ENCODE results near the gene SND1. TPM values are rescaled to one million over a fixed set of nuclear protein-coding genes. Genes with fewer than 3 reads are reported as not detected.

The SND1 gene
- total and polyA plus RNA-seq, 7 donors: 29.2 to 72.8 (median 48.2) TPM

- no peaks in the 10 kb centered on the region for H3K27me3 ChIP-seq (ENCODE audit: insufficient read depth in 3 of 3, low read length in 2 of 3)
- TF ChIP-seq CTCF (IDR thresholded peaks at IDR 0.05): no peak
- 85 to 87% (median 86%) methylated on average over 8 of the region's 8 CpGs for WGBS, 3 donors
- H3K27ac ChIP-seq: no peak overlapping the region
- no peaks in the 10 kb centered on the region for H3K36me3 ChIP-seq (ENCODE audit: insufficient read depth in 1 of 2, low read depth in 1 of 2)
- no peaks in the 10 kb centered on the region for H3K4me1 ChIP-seq
- H3K4me3 ChIP-seq: no peak overlapping the region
- intact Hi-C loops (cut with DNase I): no loop called here
- H3K9me3 ChIP-seq: no peaks in the 10 kb centered on the region
- ATAC-seq (no peak), DNase-seq (no peak)
These were observed 416.8 kb downstream of the SND1 start for GRCh38 chr7:128068785-128069184.

- WGBS, 3 donors: 95 to 98% (median 96%) methylated on average over 8 of the region's 8 CpGs
- H3K4me3 ChIP-seq: no peak overlapping the region
- intact Hi-C loops (cut with DNase I): no loop called here
These were observed 417.7 kb downstream of the SND1 start for GRCh38 chr7:128069373-128070364.

GRCh38 chr7:128071376-128071775, 419.4 kb downstream of the SND1 start:
- Histone ChIP-seq H3K4me1 (no peaks in the 10 kb centered on the region), H3K27ac (no peak overlapping the region), H3K36me3 (ENCODE audit: insufficient read depth in 1 of 2, low read depth in 1 of 2) (peaks cover 0 to 2% of the 10 kb centered on the region in 2 donors), H3K27me3 (ENCODE audit: insufficient read depth in 3 of 3, low read length in 2 of 3) (no peaks in the 10 kb centered on the region), H3K9me3 (no peaks in the 10 kb centered on the region), H3K4me3 (no peak overlapping the region)
- no peak for TF ChIP-seq CTCF (IDR thresholded peaks at IDR 0.05)
- 95 to 96% (median 96%) methylated on average over 6 of the region's 6 CpGs for WGBS, 3 donors
- DNase-seq (no peak), ATAC-seq (no peak)
- intact Hi-C loops (cut with DNase I): no loop called here

More at GRCh38 chr7:128069373-128070364, 417.7 kb downstream of the SND1 start:
- TF ChIP-seq CTCF (IDR thresholded peaks at IDR 0.05): no peak
- Histone ChIP-seq H3K27me3 (ENCODE audit: insufficient read depth in 3 of 3, low read length in 2 of 3) (no peaks in the 10 kb centered on the region), H3K36me3 (ENCODE audit: insufficient read depth in 1 of 2, low read depth in 1 of 2) (peaks cover 0 to 2% of the 10 kb centered on the region in 2 donors), H3K9me3 (no peaks in the 10 kb centered on the region), H3K27ac (no peak overlapping the region), H3K4me1 (no peaks in the 10 kb centered on the region)
- no peak for ATAC-seq
- no peak for DNase-seq

GRCh38 chr7:128071801-128072200, 419.8 kb downstream of the SND1 start:
- no peak for DNase-seq
- H3K27me3 ChIP-seq (ENCODE audit: insufficient read depth in 3 of 3, low read length in 2 of 3): no peaks in the 10 kb centered on the region
- H3K36me3 ChIP-seq (ENCODE audit: insufficient read depth in 1 of 2, low read depth in 1 of 2): peaks cover 0 to 2% of the 10 kb centered on the region in 2 donors
- no peak overlapping the region for H3K27ac ChIP-seq
- no peak overlapping the region for H3K4me3 ChIP-seq
- ATAC-seq: no peak
- no peak for TF ChIP-seq CTCF (IDR thresholded peaks at IDR 0.05)
- no peaks in the 10 kb centered on the region for H3K4me1 ChIP-seq
- intact Hi-C loops (cut with DNase I): no loop called here
- WGBS, 3 donors: 86 to 96% (median 88%) methylated on average over 11 of the region's 11 CpGs
- no peaks in the 10 kb centered on the region for H3K9me3 ChIP-seq
